ENCODE results near the gene DHRS3.
A peak's percentile ranks its signal among the peaks of the same experiment; 100 is the strongest.
"Not testable (repeated sequence)": the region's sequence is repeated elsewhere in the genome, so short reads cannot be mapped to it uniquely, and the experiment has no call there.

Gene DHRS3

DNA sequence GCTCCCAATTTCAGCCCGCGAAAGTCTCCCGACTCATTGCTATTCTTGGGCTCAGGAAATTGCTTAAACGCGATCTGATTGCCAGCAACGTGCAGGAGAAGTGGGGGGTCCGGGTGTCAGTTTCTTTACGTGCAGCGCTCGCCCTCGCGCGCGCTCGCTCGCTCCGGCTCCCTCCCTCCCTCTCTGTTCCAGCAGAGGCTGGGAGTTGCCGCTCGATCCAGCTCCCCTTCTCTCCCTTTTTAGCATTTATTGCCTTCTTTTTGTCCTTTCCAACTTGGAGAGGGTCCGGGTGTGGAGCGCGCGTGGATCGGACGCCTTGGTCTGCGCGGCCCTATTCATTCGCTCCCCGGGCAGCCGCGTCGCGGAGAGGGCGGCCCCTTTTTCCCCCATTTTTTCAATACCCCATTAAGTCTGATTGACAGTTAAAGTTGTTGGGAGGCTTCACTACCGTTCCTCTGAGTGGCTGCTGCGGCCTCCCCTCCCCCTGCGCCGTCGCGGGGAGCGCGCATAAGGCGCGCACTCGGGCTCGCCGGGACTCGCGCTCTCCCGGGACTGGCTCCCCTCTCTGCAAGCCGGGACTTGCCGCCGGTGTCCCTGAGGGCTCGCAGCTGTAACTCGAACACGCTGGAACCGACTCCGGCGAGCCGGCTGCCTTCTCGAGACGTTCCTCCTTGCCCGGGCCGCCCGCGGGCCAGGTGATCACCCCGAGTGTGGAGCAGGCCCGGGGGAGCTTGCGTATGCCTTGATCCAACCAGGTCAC is at the start of gene DHRS3:
Gene DHRS3 (minus strand): TSS at position 310 of the 760 bp plus-strand sequence. CDS start 862 bp downstream, outside the sequence.
- no peak for DNase-seq (ENCODE audit: low read depth in 2 of 2)

- no peak for DNase-seq (ENCODE audit: low read depth in 2 of 2)
Measured at GRCh38 chr1:12666141-12666735, 48.2 kb upstream of the DHRS3 start.

DNA sequence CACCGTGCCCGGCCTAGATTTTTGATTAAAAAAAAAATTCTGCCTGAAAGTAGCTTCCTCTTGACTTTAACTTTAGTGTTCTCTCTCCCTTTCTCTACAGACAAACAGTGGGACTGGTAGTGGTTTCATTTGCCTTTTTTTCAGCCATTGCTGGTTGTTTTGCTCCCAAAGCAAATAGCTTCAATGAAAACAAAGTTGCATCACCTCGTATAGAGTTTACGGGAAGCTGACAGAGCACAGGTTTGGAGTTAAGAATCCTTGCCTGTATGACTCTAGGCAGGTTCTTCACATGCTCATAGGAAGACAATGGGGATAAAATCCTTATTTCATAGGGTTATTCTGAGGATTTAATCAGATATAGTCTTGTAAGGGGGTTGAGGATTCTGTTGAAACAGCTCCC is 47.5 kb upstream of the DHRS3 start:
- no peak for DNase-seq (ENCODE audit: low read depth in 2 of 2)

GRCh38 chr1:12662556-12662955 is 44.5 kb upstream of the DHRS3 start:
- DNase-seq (ENCODE audit: low read depth in 2 of 2): no peak

- no peak for DNase-seq (ENCODE audit: low read depth in 2 of 2)
Measured at GRCh38 chr1:12661606-12662219, 43.7 kb upstream of the DHRS3 start.

GRCh38 chr1:12658531-12659453 is 40.8 kb upstream of the DHRS3 start:
- DNase-seq (ENCODE audit: low read depth in 2 of 2): peak; percentile 33 to 51

- not testable (repeated sequence) for DNase-seq (ENCODE audit: low read depth in 2 of 2)
Measured at GRCh38 chr1:12657885-12658512, 40.0 kb upstream of the DHRS3 start.

- no peak for DNase-seq (ENCODE audit: low read depth in 2 of 2)
Measured at GRCh38 chr1:12657060-12657884, 39.3 kb upstream of the DHRS3 start.

GRCh38 chr1:12656575-12656974 is 38.6 kb upstream of the DHRS3 start:
- DNase-seq (ENCODE audit: low read depth in 2 of 2): no peak

DNA sequence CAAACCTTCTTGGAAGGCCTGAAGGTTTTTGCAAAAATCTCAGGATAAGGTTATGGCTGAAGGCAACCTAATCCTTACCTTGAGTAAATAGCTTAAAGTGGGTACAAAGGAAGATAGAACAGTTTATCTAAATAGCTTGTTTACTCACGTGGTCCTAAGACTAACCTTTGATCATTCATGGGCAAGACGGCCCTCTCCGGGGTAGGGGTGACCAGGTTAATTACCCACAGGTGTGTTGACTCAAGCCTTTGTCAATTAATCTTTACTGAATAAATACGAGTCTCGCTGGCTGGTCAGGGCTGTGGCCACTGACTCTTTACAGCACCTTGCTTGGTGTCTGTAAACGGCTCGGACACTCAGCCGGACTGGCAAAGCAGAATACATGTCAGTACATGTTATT is 36.6 kb upstream of the DHRS3 start:
- DNase-seq (ENCODE audit: low read depth in 2 of 2): no peak

DNA sequence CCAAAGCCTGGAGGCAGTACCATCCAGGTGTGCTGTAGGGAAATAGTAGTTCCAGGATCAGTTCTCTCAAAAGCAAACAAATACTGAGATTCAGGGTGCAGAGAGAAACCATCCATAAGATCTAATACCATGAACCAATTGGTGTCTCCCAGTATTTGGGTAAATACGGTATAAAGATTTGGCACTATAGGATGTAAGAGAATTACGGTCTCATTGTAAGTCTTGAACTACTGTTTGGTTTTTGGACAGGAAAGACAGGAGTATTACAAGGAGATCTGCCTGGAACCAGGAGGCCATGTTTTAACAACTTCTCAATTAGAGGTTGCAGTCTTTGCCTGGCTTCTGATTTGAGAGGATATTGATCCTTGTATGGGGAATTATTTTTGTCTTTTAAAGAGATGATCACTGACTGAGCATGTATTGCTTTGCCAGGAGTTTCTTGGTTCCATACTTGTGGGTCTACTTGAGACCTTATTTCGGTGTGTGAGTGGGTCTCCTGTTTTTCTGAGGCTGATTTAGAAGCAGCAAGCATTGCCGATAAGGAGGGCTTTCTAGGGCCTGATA is 36.1 kb upstream of the DHRS3 start:
- DNase-seq (ENCODE audit: low read depth in 2 of 2): no peak

GRCh38 chr1:12649971-12650421 is 32.0 kb upstream of the DHRS3 start:
- DNase-seq (ENCODE audit: low read depth in 2 of 2): no peak

DNA sequence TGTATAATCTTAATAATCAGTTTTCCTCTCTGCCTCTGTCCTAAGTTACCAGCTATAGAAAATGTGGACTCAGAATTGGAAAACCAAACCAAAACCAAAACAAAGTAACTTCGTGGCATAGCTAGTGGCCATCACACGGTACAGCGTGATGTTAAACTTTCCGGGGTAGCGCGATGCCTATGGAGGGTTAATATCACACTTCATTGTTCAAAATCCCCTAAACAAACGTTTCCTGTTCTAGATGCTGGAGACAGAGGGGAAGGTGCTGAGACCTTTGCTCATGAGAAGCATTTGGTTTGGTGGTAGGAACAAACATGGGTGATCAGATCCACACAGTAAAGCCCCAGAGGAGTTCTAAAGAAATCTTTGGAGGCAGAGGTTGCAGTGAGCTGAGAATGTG is 30.7 kb upstream of the DHRS3 start:
- DNase-seq (ENCODE audit: low read depth in 2 of 2): no peak

- DNase-seq (ENCODE audit: low read depth in 2 of 2): not testable (repeated sequence)
Measured at GRCh38 chr1:12645401-12645800, 27.4 kb upstream of the DHRS3 start.

DNA sequence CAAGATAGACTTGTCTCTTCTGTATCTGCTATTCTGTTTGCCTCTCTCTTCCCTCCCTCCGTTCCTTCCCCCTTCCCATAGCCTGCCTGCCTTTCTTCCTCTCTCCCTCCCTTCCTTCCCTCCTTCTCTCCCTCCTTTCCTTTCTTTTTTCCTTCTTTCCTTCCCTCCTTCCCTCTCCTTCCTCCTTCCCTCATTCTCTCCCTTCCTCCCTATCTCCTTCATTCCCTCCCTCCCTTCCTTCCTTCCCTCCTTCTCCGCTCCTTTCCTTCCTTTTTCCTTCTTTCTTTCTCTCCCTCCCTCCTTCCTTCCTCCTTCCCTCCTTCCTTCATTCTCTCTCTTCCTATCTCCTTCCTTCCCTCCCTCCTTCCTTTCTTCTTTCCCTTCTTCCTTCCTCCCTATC is 26.8 kb upstream of the DHRS3 start:
- DNase-seq (ENCODE audit: low read depth in 2 of 2): no peak

GRCh38 chr1:12644237-12644636 is 26.2 kb upstream of the DHRS3 start:
- DNase-seq (ENCODE audit: low read depth in 2 of 2): no peak

GRCh38 chr1:12643785-12644184 is 25.8 kb upstream of the DHRS3 start, which contains the start of gene AADACL4:
Gene AADACL4, plus strand, starts transcription at chr1:12644085. Its CDS starts 462 bp downstream, at chr1:12644547.
- no peak for DNase-seq (ENCODE audit: low read depth in 2 of 2)

DNA sequence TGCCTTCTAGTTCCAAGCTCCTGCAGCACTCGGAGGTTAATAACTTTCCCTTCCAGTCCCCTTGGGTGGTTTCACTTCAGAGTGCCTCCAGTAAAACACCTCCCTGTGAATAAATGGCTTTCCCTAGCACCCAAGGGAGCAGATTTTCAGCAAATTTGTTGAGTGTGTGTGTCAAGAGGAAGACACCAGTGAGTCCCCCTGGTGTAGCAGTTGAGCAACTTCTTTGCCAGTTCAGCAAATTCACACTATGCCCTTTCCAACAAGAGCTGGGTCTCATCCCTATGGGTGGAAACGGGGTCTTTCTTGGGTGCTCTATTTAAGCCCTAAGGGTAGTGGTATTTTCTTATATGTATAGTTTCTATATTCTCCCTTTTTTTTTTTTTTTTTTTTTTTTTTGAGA is 25.1 kb upstream of the DHRS3 start:
- DNase-seq (ENCODE audit: low read depth in 2 of 2): no peak

DNA sequence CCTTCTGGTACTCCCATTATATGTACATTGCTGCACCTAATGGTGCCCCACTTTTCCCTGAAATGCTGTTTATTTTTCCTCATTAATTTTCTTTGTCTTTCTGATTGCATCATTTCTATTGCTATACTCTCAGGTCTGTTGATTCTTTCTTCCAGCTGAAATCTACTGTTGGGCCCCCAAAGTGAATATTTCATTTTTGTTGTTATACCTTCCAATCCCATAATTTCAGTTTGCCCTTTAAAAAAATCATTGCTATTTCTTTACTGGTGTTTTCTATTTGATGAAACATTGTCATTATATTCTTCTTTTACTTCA is 22.9 kb upstream of the DHRS3 start:
- no peak for DNase-seq (ENCODE audit: low read depth in 2 of 2)

- no peak for DNase-seq (ENCODE audit: low read depth in 2 of 2)
Measured at GRCh38 chr1:12640237-12640957, 22.4 kb upstream of the DHRS3 start.

Measured in stimulated activated CD4-positive, alpha-beta T cell treated with anti-CD3 and anti-CD28 coated beads, Interleukin-1b, Interleukin-23, amount 100 ng/mL, for 1 hour (primary cell).